Posterior vena cava (tissue), 2 donors: ENCODE data around the gene DCLK2. TPM values are rescaled to one million over a fixed set of nuclear protein-coding genes. Genes with fewer than 3 reads are reported as not detected.

Experiments
- DNase-seq: peaks from one replicate; pipeline ENCODE4 v3.0.0-alpha.2; 2020; ENCODE audit warnings: low spot score
- intact Hi-C, 2 donors: fragments of 100-400 bp; cut with DNase I; formaldehyde crosslinking; loops; one replicate each; pipeline versions ENCODE4 v1.14.1 to v1.14.2; 2022 to 2023
- total RNA-seq, 2 donors: library from RNA; stranded (reverse); fragmentation: NEBNext Ultra II Directional; extraction: Animal tissue kit (Norgen Biotek cat#: 25700); gene quantifications; one replicate each; pipeline ENCODE4 v1.2.1, GENCODE V29; 2021
- donor health status: DM: yes; HTN: yes; CAD: no.
- donor health status: DM: yes; HTN: yes; CAD: no.

Gene DCLK2
- total RNA-seq, 2 donors from 2014 or later, result 5.6 to 11.1 TPM

DNA sequence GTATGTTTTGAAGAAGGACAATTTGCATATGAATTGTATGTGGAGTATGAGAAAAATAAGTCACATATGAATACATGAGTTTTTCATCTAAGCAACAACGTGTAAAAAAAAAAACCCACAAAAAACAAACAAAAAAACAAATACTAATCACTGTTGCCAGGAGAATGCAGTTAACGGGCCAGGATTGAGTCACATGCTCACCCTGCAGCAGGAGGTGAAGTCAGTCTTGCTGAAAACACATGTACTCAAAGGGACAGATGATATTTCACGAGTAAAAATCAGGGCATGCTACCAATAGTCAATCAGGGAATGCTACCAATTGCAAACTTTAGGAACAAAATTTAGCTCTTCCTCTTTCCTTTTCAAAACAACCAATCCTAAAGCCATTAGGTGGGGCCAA is 10.4 kb upstream of the DCLK2 start:
- intact Hi-C loops, result no loop called here
- no peak for DNase-seq

DNA sequence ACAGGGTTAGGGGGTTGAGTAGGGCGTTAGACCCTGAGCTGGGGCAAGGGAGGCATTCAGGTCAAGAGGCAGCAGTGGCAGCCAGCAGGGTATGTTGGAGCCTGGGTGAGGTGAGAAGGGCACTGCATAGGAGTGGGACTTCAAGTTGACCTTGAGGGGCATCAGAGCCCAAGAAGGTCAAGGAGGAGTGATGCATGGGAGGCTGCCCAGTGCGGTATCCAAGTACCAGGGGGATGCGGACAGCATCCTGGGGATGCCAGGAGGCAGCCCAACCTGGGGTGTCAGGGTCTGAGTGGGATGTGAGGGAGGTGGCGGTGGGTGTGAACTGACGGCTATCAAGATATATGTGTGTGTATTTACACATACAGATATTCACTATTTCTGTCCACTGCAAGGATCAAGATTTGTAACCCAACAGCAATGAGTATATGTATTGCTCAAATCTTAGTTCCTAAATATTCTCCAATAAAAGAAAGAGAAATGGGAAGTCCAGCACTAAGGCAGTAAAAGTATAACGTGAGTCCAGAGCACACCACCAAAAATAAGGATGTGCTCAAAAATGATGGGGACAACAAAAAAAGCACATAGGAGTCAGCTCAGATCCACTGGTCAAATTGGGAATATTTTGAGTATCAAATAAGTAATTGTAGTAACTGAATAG is 9.8 kb upstream of the DCLK2 start:
- intact Hi-C loops, result no loop called here
- DNase-seq, result no peak

DNA sequence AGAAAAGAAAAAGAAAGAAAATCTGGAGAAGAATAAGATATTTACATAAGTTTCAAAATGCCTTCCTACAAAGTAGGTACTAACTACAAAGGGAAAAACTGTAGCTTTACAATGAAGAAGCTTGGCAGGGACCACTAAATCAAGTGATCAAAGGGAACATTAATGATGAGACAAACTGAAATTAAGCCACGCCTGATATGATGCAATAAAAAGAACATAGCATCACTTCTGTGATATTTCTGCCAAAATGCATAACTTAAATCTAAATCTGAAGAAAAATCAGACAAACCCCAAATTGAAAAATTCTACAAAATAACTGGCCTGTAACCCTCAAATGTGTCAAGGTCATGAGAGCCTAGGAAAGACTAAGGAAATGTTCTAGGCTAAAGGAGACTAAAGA is 8.9 kb upstream of the DCLK2 start:
- intact Hi-C loops, result no loop called here
- no peak for DNase-seq

DNA sequence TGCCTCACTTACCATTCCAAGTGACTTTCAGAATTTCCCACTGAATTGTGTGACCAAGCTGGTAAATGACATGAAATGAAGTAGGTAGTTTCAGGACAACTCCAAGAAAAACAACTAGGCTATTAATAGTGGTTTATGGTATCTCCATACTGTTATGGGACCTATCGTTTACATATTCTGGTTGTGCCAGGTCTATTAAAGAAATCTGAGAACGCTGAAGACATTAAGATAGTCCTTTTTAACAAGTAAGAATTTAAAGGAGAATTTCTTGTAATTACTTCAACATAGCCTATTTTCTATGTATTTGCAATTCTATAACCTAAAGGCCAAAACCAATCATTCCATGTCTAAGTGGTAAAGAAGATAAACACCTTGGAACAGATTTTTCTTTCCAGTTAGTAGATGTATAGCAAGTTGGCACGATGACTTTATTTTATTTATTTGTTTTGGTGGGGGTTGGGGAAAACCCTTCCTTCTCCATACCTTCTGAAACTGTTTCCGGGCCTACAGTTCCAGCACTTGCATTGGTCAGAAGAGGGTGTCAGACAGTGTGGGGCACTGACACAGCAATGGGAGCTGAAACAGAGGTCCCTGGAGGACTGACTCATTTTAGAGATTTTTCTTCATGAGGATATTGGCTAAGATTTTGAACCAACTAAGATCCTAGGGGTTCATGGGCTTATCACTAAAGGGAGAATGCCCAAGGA is 7.6 kb upstream of the DCLK2 start:
- intact Hi-C loops, result loop anchor here in 1 of 2 donors (10.0 kb wide), 1 partner anchor 144 kb away; no protein-coding TSS in a partner anchor

DNA sequence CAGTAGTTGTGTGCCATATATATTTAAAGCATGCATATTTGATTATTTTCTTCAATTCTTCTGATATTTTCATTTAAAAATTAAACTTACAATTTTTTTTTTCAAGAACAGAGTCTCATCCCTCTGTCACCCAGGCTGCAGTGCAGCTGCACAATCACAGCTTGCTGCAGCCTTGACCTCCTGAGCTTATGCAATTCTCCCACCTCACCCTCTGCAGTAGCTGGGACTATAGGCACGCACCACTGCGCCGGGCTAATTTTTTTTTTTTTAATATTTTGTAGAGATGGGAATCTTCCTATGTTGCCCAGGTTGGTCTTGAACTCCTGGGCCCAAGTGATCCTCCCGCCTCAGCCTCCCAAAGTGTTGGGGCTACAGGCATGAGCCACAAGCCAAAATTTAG is 5.8 kb upstream of the DCLK2 start:
- intact Hi-C loops, result loop anchor here in 1 of 2 donors (10.0 kb wide), 1 partner anchor 142 kb away; no protein-coding TSS in a partner anchor
- DNase-seq, result no peak

More for the DNA sequence above, 7.6 kb upstream of the DCLK2 start:
- no peak for DNase-seq

DNA sequence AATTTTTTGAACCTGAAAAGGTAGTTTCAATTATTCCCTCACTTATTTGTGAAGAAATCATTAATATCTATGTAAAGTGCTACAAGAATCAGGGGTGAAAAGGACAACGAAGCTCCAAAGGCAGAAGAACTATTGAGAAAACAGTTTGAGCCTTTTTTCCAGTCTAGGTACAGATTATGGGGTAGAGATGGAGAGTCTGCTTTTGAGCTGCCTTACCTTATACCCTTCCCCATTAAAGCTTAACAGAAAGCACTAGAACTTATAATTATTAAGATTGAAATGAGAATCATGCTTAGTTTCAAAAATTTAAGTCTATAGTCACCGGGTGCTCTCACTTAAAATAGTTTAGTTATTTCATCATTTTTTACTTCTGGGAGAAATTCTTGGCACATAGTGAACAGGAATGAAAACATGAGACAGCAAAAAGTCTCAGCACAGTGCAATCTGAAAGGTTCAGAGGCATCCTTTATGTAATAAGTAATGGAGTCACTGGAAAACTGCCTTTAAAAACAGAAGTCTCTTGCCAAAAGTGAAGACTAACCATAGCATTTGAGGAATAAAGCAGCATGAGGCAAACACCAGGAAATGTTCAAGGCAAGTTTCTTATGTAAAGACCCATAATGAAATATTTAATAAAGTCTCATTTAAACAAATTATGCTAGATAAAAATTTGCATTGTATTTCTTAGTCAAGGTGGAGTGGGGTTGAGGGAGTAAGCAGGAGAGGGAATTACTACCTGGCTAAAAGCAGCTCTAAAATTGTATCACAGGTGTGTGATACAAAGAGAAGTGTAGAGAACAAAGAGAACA is 5.1 kb upstream of the DCLK2 start:
- intact Hi-C loops, result loop anchor here in 1 of 2 donors (10.0 kb wide), 1 partner anchor 142 kb away; no protein-coding TSS in a partner anchor

DNA sequence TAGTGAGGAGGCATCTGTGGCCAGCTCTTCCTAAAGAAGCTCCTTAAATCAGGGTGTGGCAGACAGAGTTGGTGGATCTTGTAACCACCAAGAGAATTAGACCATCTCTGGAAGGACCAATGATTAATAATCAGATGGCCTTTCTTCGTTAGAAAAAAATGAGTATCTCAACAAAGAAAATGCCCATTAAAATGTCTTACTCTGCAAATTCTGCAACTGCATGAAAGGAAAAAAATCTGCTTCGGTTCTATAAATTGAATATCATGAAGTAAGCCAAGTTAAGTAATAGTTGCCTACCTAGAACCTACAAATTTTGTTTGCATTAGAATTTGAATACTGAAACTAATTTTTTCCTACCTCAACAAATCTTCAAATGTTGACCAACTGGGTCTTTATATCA is 4.2 kb upstream of the DCLK2 start:
- intact Hi-C loops, result loop anchor here in 1 of 2 donors (10.0 kb wide), 1 partner anchor 141 kb away; no protein-coding TSS in a partner anchor
- DNase-seq, result no peak

More for the DNA sequence above, 5.1 kb upstream of the DCLK2 start:
- no peak for DNase-seq

DNA sequence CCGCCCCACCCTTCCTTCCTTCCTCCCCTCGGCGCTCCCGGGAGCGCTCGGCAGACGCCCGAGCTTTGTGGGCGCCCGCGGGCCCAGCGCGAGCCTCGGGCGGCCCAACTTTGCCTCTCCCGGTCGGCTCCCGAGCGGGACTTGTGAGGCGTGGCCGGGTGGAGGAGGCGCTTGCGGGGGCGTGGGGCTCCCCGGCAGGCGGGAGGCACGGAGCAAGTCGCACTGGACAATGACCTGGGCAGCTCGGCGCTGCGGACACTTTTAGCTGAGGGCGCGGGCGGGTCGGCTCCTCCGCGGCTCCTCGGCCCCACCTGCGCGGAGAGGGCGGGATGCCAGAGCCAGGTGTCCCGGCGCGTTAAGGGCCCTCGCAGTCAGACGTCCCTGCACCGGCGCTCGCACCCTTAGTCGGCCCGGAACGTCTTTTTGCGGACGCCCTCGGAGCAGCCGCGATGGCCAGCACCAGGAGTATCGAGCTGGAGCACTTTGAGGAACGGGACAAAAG is 385 bp downstream of the DCLK2 start:
- intact Hi-C loops, result loop anchor here in 1 of 2 donors (5.0 to 10.0 kb wide), 2 partner anchors 71 to 136 kb away; no protein-coding TSS in a partner anchor
- peak; percentile 87 for DNase-seq

DNA sequence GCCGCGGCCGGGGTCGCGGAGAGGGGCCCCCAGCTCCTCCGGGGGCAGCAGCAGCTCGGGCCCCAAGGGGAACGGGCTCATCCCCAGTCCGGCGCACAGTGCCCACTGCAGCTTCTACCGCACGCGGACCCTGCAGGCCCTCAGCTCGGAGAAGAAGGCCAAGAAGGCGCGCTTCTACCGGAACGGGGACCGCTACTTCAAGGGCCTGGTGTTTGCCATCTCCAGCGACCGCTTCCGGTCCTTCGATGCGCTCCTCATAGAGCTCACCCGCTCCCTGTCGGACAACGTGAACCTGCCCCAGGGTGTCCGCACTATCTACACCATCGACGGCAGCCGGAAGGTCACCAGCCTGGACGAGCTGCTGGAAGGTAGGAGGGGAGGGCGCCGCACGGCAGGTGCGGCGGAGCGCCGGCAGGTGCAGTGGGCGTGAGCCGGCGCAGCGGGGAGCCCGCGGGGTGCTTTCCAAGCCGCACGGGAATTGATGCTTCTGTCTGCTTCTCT is 886 bp downstream of the DCLK2 start:
- peak; percentile 80 for DNase-seq

DNA sequence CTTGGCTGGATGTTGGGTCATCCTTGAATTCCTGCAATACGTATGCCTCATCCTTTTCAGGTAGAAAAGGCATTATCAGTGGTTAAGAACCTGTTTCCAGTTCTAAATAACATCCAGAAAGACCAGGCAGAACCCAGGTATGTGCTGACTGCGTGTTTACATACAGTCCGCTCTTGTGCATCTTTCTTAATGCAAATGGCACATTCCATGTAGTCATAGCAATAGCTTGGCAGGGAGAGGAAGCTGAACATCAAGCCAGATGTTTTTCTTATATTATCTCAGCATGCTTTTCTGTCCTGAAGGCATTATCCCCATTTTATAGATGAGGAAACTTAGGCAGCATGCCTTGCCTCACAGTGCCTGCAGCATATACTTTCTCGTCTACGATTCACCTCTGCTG is 2.1 kb downstream of the DCLK2 start:
- intact Hi-C loops, result no loop called here
- DNase-seq, result no peak

More for the DNA sequence above, 886 bp downstream of the DCLK2 start:
- intact Hi-C loops, result loop anchor here in 1 of 2 donors (5.0 to 10.0 kb wide), 2 partner anchors 72 to 136 kb away; no protein-coding TSS in a partner anchor

DNA sequence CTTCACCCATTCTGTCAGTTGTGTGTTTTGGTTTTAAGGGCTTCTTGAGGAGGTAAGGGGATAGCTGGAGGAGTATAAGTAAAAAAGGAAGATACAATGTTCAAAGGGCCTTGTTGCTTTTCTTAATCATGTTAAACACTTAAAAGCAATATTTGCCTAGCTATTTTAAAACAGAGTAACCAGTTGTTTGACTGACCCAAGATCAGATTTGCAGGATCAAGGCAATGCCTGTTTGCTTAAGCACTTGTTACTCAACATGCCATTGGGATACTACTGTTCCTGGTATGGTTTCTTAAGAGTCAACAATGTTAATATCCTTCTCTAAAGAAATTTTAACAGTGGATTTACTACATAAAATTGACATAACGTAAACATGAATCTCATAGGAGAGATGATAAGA is 2.6 kb downstream of the DCLK2 start:
- intact Hi-C loops, result no loop called here

DNA sequence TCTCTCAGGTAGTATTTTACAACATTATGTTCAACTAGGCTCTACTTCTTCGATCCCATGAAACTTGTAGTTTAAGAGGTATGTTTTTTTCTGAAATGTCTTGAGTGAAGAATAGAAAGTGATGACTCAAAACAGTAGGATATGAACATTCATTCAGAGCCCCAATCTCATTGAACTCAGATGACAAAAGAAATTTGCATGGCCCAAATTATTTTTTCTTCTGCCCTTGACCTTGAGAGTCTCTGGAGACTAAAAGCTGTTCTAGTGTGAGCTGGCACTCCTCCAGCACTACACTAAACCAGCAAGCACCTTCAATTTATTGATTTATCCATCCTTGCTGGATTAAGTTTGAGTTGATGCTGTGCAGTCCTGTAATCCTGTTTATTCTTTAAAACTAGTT is 4.0 kb downstream of the DCLK2 start:
- intact Hi-C loops, result no loop called here
- DNase-seq, result no peak

More for the DNA sequence above, 2.6 kb downstream of the DCLK2 start:
- no peak for DNase-seq

DNA sequence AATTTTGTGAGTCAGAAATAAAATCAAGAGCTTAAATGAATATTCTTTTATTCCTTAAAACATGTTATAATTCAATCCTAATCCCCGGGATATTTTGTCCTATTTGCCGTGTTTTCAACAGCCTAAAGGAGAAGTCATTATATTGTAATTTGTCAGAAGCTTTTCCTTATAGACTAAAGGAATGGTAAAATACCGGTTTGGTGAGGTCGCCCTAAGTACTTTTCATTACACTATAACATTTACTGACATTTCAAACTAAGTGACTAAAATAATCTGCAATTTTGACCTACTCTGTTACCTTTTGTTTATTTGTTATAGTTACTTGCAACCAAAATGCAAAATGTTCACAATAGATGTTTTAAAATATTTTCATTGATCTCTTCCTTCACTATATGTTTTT is 8.8 kb downstream of the DCLK2 start:
- intact Hi-C loops, result loop anchor here in 1 of 2 donors (1.0 kb wide), 1 partner anchor 89 kb away; no protein-coding TSS in a partner anchor
- no peak for DNase-seq

DNA sequence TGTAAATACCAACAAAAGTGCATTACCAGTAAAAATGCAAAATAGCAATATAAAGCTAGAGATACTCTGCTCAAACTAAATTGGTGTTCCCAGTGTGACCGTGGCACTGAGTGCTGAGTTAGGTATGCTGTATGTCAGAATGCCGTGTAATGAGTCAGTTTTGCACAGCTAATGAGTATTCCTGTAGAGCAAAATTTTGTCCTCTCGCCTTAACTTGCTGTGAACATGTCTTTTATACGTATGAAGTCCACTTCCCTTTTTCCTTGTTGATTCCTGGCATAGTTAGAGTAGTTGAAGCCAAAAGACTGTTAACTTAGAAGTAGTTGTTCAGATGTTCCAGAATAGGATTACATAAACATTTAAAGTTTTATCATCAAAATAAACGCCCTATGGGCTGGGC is 11.5 kb downstream of the DCLK2 start:
- intact Hi-C loops, result no loop called here
- no peak for DNase-seq

DNA sequence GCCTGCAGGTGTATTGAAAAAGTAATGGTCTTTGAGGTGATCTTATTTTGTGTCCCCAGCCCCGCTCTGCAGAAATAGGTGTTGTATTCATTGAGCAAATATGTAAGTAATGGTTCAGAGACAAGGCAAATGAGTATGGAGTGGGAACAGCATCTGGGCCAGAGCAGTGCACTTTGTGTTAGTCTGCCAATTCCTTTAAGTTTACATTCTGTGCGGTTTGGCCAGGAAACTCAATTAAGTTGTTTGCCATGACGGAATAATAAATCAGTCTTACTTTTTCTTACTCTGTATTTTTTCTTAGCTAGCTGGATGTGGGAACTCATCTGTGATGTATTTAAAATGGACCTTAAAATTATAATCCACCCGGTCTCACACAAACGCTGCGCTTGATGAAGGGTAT is 12.6 kb downstream of the DCLK2 start:
- intact Hi-C loops, result loop anchor here in 1 of 2 donors (1.0 kb wide), 1 partner anchor 12 kb away; no protein-coding TSS in a partner anchor
- DNase-seq, result no peak

DNA sequence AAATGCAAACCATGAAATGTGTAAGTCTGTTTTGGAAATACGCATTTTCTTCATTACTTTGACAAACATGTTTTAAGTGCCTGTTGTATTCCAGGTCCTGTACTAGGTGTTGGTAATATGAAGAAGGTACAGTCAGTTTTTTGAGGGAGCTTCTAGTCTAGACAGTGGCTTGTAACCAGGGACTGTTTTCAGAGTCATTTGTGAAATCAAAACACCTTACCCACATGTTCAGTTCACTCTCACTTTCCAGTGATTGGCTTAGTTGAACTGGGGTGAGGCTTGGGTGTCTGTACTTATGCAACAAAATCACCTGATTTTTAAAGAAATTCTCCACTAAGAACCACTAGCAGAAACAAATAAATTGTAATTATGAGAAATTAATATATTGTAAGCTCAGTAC is 16.4 kb downstream of the DCLK2 start:
- no peak for DNase-seq
- intact Hi-C loops, result no loop called here

DNA sequence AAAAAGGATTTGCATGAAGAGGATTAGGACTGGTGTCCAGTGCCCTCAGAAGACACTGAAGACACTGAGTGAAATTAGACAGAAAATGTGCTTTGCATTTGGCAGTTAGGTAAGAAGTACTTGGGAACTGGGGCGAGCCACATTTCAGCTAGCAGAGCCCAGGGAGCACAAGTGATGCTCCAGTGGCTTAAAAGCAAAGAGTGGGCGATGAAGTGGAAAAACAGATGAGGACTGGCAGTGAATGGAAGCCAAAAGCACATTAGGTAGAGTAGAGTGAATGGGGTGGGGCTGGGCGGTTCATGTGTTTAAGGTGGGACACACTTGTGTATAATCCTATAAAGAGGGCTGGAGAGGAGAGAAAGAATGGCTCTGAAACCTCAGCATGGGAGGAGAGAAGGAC is 18.4 kb downstream of the DCLK2 start:
- intact Hi-C loops, result no loop called here

DNA sequence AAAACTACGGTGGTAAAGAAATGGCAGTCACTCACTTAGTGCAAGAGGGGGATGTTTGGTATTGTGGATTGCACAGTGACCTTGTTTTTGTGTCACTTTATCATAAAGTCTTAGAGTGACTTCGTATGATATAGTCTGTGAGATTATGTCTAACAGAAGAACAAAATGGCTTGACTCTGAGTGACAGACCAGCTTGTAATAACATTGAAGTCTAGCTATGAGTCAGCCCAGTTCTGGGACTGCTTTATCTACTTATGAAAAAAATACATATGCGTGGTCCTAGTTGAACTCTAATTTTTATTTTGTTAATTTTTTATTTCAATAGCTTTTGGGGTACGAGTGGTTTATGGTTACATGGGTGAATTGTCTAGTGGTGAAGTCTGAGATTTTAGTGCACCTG is 20.0 kb downstream of the DCLK2 start:
- intact Hi-C loops, result no loop called here
- DNase-seq, result no peak

More for the DNA sequence above, 18.4 kb downstream of the DCLK2 start:
- no peak for DNase-seq

DNA sequence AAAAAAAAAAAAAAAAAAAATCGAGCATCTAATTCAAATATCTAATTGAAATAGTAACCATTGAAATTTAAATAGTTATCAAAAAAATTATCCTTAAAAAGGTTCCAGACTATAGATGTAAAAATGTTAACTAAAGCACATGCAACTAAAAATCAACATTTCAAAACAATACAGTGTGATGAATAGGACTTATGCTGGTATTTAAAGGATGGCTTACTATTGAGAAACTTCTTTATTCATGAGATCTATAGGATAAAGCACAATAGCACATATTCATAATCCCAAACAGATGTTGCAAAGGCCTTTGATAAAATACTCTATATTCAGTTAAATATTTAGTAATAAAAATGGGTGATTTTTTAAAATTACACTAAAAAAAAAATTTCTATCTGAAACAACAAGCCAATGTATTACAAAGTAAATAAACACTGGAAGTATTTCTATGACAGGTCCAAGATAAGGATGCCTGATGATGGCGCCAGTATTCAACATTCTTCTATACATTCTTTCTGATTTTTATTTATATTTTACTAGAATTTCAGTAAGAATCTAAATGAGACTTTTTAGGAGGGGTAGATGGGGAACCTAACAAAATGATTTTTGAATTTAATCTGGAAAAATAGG is 26.3 kb downstream of the DCLK2 start:
- no peak for DNase-seq
- intact Hi-C loops, result loop anchor here in 1 of 2 donors (5.0 kb wide), 1 partner anchor 592 kb away; no protein-coding TSS in a partner anchor
